ENCODE results near the gene MAGI2. TPM values are rescaled to one million over a fixed set of nuclear protein-coding genes. Genes with fewer than 3 reads are reported as not detected.

MAGI2 gene
- total RNA-seq, 2 donors from 2014 or later = 3.9 to 10.5 TPM

DNA sequence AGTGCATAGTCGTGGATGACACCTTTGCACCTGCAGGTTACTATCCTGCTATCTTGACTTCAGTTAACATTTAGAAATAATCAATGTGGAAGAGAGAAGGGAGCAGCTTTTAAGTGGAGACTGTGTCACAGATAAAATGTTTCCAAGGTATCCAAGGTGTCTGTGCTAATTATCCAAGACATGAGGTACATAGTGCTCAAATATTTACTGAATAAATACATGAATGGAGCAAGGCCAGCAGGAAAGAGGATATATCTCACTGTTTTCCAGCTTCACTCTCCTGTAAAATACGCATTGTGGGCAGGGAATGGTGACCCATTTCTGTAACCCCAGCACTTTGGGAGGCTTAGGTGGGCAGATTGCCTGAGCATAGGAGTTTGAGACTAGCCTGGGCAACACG lies 1102.5 kb downstream of the MAGI2 start:
- ATAC-seq = peak; percentile 65
- H3K36me3 ChIP-seq (replicated peaks in 1 of 2; ENCODE audit: insufficient read depth in 1 of 2, low read depth in 2 of 2) = no peaks in the 10 kb centered on the region
- DNase-seq = no peak
- H3K4me1 ChIP-seq = peaks cover 23% of the 10 kb centered on the region
- no peak for TF ChIP-seq POLR2A (IDR thresholded peaks at IDR 0.05)
- TF ChIP-seq, protein P1, sequence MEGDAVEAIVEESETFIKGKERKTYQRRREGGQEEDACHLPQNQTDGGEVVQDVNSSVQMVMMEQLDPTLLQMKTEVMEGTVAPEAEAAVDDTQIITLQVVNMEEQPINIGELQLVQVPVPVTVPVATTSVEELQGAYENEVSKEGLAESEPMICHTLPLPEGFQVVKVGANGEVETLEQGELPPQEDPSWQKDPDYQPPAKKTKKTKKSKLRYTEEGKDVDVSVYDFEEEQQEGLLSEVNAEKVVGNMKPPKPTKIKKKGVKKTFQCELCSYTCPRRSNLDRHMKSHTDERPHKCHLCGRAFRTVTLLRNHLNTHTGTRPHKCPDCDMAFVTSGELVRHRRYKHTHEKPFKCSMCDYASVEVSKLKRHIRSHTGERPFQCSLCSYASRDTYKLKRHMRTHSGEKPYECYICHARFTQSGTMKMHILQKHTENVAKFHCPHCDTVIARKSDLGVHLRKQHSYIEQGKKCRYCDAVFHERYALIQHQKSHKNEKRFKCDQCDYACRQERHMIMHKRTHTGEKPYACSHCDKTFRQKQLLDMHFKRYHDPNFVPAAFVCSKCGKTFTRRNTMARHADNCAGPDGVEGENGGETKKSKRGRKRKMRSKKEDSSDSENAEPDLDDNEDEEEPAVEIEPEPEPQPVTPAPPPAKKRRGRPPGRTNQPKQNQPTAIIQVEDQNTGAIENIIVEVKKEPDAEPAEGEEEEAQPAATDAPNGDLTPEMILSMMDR (IDR thresholded peaks at IDR 0.05) = no peak
- no peak overlapping the region for H3K27ac ChIP-seq
- no peak overlapping the region for H3K4me3 ChIP-seq
- no peaks in the 10 kb centered on the region for H3K27me3 ChIP-seq
- WGBS, 2 donors = 22 to 25% methylated on average over 3 of the region's 3 CpGs
- no peaks in the 10 kb centered on the region for H3K9me3 ChIP-seq
- intact Hi-C loops (cut with DNase I) = no loop called here

DNA sequence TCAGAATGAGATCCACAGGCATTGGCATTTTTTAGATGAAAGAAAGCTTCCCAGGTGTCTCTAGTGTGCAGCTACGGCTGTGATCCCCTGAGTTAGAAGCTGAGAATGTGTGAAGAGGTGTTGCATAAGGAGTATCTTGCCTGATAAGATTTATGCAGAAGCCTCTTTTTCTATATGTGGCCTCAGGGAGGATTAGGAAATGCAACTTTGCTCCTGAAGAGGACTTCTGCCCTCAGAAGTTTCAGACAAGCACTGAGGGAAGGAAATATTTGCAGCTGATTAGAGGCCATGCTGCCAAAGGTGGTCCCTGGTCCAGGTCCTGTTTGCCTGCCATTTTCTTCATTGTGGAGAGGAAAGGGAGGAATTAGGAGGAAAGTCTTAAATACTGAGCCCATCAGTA lies 1103.1 kb downstream of the MAGI2 start:
- H3K4me1 ChIP-seq = peaks cover 27% of the 10 kb centered on the region
- no peak overlapping the region for H3K4me3 ChIP-seq
- TF ChIP-seq POLR2A (IDR thresholded peaks at IDR 0.05) = no peak
- no peak for ATAC-seq
- 35 to 47% methylated on average over 1 of the region's 1 CpG for WGBS, 2 donors
- H3K27me3 ChIP-seq = no peaks in the 10 kb centered on the region
- no peaks in the 10 kb centered on the region for H3K36me3 ChIP-seq (replicated peaks in 1 of 2; ENCODE audit: insufficient read depth in 1 of 2, low read depth in 2 of 2)
- intact Hi-C loops (cut with DNase I) = no loop called here
- H3K27ac ChIP-seq = no peak overlapping the region
- no peak for DNase-seq
- H3K9me3 ChIP-seq = no peaks in the 10 kb centered on the region

DNA sequence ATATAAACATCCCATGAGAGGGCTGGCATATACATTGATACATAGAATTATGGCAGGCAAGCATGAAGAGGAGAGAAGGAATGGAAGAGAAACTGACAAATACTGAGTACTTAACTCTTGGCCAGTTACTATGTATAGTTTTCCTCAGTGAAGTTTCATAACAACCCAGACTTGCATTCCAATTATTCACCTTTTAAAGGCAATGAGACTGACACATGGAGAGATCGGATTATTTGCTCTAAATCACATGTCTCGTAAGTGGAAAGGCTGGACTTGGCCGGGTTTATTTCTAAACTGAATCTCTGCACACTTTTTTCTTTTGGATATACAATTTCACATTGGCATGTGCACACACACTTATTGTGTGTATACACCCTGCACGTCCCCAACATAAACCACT lies 1106.6 kb downstream of the MAGI2 start:
- Histone ChIP-seq H3K36me3 (replicated peaks in 1 of 2; ENCODE audit: insufficient read depth in 1 of 2, low read depth in 2 of 2) (no peaks in the 10 kb centered on the region), H3K4me1 (peaks cover 27% of the 10 kb centered on the region), H3K9me3 (no peaks in the 10 kb centered on the region), H3K4me3 (no peak overlapping the region), H3K27ac (no peak overlapping the region), H3K27me3 (no peaks in the 10 kb centered on the region)
- DNase-seq = no peak
- intact Hi-C loops (cut with DNase I) = no loop called here
- ATAC-seq = peak; percentile 51
- 44 to 47% methylated on average over 4 of the region's 4 CpGs for WGBS, 2 donors
- TF ChIP-seq POLR2A (IDR thresholded peaks at IDR 0.05) = no peak
- TF ChIP-seq, protein P1 (IDR thresholded peaks at IDR 0.05) = no peak

DNA sequence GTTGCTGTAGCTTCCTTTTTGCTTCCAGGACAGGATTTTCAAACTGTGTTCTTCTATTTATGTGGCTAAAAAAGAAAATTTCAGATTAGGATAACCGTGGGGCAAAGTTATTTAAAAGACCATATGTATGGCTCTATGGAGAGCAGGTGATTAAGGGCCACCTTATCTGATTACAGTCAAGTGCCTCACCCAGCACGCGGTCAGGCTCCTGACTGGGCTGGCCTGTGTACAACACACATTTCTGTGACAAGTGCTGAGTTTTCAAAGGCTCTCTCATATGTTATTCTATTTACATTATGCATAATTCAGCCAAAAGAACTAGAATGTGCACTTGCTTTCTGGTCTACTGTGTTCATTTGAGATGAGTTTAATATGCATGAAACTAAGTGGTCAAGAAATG lies 1107.5 kb downstream of the MAGI2 start:
- intact Hi-C loops (cut with DNase I) = no loop called here
- Histone ChIP-seq H3K27ac (no peak overlapping the region), H3K36me3 (replicated peaks in 1 of 2; ENCODE audit: insufficient read depth in 1 of 2, low read depth in 2 of 2) (no peaks in the 10 kb centered on the region), H3K4me1 (peaks cover 22% of the 10 kb centered on the region), H3K4me3 (no peak overlapping the region), H3K9me3 (no peaks in the 10 kb centered on the region), H3K27me3 (no peaks in the 10 kb centered on the region)
- WGBS, 2 donors = 17 to 27% methylated on average over 3 of the region's 3 CpGs
- no peak for TF ChIP-seq POLR2A (IDR thresholded peaks at IDR 0.05)
- TF ChIP-seq, protein P1 (IDR thresholded peaks at IDR 0.05) = no peak
- peak; percentile 65 for ATAC-seq
- DNase-seq = peak; percentile 27 to 72 (median 43)

DNA sequence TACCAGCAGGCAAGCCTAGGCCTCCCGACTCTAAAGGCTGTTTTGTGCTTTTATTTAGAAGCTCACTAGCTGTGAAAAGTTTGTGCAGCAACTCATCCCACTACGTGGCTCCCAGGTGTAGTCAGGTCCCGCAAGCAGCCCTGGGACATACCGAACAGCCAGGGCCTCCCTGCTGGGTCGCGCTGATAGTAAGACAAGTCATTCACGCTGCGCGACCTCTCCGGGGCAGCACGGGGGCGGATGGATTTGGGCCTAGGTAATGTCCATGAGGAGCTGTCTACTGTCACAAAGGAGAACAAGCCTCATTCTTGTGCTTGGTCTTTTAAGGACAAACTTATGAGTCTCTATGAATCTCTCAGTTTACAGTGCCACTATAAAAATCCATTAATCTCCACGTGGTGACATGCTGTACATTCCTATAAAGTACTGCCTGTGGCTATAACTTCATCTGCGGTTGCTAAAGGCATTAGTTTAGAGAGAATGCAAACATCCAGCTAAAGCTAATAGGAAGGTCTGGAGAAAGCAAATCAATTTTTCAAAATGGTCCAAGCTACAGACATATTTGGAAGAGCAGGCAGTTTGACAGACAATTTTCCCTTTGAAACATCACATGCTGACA lies 1108.1 kb downstream of the MAGI2 start:
- DNase-seq (no peak), ATAC-seq (no peak)
- H3K27ac ChIP-seq = no peak overlapping the region
- H3K27me3 ChIP-seq = no peaks in the 10 kb centered on the region
- no peaks in the 10 kb centered on the region for H3K9me3 ChIP-seq
- H3K4me1 ChIP-seq = peaks cover 18% of the 10 kb centered on the region
- no peak overlapping the region for H3K4me3 ChIP-seq
- no peak for TF ChIP-seq POLR2A (IDR thresholded peaks at IDR 0.05)
- WGBS, 2 donors = 79 to 81% methylated on average over 10 to 14 of the region's 14 CpGs
- intact Hi-C loops (cut with DNase I) = no loop called here
- H3K36me3 ChIP-seq (replicated peaks in 1 of 2; ENCODE audit: insufficient read depth in 1 of 2, low read depth in 2 of 2) = no peaks in the 10 kb centered on the region

DNA sequence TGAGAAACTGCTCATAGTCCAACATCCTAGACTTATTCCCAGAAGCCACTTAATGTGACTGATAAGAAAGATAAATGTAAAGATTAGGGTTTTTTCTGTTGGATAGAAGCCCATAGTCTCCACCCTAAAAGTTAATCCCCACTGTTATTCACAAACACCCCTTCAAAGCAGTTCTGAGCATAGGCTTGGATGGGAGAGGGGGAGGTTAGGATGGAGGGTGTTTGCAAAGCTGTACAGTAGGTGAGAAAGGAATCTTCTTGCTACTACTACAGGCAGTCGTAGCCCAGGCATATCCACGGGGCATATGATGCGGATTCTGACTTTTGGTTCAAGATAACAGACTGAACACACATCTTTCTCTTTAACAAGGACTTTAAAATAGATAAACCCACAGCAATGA lies 1119.0 kb downstream of the MAGI2 start:
- no peak for ATAC-seq
- no peak for DNase-seq
- WGBS, 2 donors = 73 to 93% methylated on average over 3 of the region's 3 CpGs
- no peak for TF ChIP-seq POLR2A (IDR thresholded peaks at IDR 0.05)
- TF ChIP-seq, protein P1 (IDR thresholded peaks at IDR 0.05) = no peak
- no peaks in the 10 kb centered on the region for H3K27me3 ChIP-seq
- H3K36me3 ChIP-seq (replicated peaks in 1 of 2; ENCODE audit: insufficient read depth in 1 of 2, low read depth in 2 of 2) = no peaks in the 10 kb centered on the region
- intact Hi-C loops (cut with DNase I) = no loop called here
- H3K9me3 ChIP-seq = no peaks in the 10 kb centered on the region
- no peaks in the 10 kb centered on the region for H3K4me1 ChIP-seq
- H3K27ac ChIP-seq = no peak overlapping the region
- no peak overlapping the region for H3K4me3 ChIP-seq

All from body of pancreas (tissue), 4 donors.